ENCODE measurements around the gene THEM5.

Gene THEM5

DNA sequence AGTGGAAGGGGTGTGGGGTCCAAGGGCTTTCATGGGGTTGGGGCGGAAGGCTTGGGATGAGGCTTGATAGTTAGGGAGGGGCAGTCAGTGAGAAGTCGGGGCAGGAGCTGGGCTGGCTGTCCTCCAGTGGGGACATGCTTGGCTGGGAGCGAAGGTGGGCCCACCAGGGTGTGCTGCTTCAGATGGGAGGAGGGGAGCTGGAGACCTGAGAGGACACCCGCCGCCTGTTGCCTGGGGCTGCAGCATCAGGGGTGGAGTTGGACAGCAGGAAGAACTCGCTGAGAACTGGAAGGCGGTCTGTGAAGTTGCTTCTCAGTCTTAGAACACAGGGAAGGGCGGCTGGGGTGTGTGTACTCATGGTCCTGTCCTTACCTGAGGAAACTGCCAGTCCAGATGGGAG lies 1.6 kb downstream of the THEM5 start:
- TF ChIP-seq GLIS3 (CRISPR knock-in tag; IDR thresholded peaks at IDR 0.05) (no peak), BACH2 (CRISPR knock-in tag; IDR thresholded peaks at IDR 0.05; ENCODE audit: borderline replicate concordance) (no peak), ZC3H10 (CRISPR knock-in tag; IDR thresholded peaks at IDR 0.05) (no peak), ISL1 (CRISPR knock-in tag; IDR thresholded peaks at IDR 0.05) (no peak), ARNTL (CRISPR knock-in tag; IDR thresholded peaks at IDR 0.05; ENCODE audit: borderline replicate concordance, low read depth) (no peak), PPARA (CRISPR knock-in tag; IDR thresholded peaks at IDR 0.05; ENCODE audit: borderline replicate concordance) (no peak), ESRRG (CRISPR knock-in tag; IDR thresholded peaks at IDR 0.05) (no peak)
- TF ChIP-seq, protein P1, sequence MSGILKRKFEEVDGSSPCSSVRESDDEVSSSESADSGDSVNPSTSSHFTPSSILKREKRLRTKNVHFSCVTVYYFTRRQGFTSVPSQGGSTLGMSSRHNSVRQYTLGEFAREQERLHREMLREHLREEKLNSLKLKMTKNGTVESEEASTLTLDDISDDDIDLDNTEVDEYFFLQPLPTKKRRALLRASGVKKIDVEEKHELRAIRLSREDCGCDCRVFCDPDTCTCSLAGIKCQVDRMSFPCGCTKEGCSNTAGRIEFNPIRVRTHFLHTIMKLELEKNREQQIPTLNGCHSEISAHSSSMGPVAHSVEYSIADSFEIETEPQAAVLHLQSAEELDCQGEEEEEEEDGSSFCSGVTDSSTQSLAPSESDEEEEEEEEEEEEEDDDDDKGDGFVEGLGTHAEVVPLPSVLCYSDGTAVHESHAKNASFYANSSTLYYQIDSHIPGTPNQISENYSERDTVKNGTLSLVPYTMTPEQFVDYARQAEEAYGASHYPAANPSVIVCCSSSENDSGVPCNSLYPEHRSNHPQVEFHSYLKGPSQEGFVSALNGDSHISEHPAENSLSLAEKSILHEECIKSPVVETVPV (CRISPR knock-in tag; IDR thresholded peaks at IDR 0.05) = no peak
- TF ChIP-seq, protein P2, sequence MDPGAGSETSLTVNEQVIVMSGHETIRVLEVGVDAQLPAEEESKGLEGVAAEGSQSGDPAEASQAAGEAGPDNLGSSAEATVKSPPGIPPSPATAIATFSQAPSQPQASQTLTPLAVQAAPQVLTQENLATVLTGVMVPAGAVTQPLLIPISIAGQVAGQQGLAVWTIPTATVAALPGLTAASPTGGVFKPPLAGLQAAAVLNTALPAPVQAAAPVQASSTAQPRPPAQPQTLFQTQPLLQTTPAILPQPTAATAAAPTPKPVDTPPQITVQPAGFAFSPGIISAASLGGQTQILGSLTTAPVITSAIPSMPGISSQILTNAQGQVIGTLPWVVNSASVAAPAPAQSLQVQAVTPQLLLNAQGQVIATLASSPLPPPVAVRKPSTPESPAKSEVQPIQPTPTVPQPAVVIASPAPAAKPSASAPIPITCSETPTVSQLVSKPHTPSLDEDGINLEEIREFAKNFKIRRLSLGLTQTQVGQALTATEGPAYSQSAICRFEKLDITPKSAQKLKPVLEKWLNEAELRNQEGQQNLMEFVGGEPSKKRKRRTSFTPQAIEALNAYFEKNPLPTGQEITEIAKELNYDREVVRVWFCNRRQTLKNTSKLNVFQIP (CRISPR knock-in tag; IDR thresholded peaks at IDR 0.05; ENCODE audit: borderline replicate concordance, low read depth) = no peak
- ATAC-seq = no peak

- ATAC-seq = no peak
- TF ChIP-seq, protein P1 (CRISPR knock-in tag; IDR thresholded peaks at IDR 0.05) = no peak
- TF ChIP-seq, protein P3, sequence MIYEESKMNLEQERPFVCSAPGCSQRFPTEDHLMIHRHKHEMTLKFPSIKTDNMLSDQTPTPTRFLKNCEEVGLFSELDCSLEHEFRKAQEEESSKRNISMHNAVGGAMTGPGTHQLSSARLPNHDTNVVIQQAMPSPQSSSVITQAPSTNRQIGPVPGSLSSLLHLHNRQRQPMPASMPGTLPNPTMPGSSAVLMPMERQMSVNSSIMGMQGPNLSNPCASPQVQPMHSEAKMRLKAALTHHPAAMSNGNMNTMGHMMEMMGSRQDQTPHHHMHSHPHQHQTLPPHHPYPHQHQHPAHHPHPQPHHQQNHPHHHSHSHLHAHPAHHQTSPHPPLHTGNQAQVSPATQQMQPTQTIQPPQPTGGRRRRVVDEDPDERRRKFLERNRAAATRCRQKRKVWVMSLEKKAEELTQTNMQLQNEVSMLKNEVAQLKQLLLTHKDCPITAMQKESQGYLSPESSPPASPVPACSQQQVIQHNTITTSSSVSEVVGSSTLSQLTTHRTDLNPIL (CRISPR knock-in tag; IDR thresholded peaks at IDR 0.05; ENCODE audit: low read depth) = no peak
- TF ChIP-seq ZNF8 (CRISPR knock-in tag; IDR thresholded peaks at IDR 0.05) = no peak
Measured at GRCh38 chr1:151849871-151850270, 3.6 kb downstream of the THEM5 start.

GRCh38 chr1:151849126-151849525 lies 4.4 kb downstream of the THEM5 start:
- no peak for TF ChIP-seq ZNF565 (CRISPR knock-in tag; conservative IDR thresholded peaks at IDR 0.05; ENCODE audit: low read depth)
- no peak for ATAC-seq

DNA sequence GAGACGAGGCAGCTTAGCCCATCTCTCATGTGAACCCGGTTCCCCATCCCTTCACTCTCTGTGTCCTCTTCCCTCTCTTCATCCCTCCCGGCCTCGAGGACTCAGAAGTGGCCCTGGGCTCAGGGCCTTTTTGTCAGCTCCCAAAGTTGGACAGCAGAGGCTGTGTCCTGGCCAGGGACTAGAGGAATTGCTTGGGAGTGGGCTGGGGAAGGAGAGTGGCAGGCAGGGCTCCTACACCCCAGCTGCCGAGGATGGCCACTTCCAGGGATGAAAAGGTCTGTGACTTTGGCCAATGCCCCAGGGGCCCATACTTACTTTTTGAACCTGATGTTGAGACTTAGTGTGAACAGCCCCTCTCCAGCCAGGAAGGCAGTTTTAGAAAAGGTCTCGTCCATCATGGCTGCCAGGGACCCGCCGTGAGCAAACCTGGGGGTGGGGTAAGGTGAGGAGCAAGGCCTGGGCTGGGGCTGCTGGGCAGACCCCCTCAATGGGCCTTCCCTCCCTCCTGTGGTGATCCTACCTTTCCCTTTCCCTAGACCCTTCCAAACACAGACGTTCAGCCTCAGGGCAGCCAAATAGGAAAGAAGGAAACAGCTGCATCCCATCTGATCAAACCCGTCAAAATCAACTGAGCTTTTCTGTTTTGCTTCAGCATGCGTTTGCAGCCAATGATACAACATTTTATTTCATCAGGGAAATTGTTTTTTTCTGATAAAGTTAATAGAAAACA lies 5.5 kb downstream of the THEM5 start:
- peak; percentile 22; the same call in 2 of the 3 replicates for ATAC-seq
- TF ChIP-seq ZNF565 (CRISPR knock-in tag; conservative IDR thresholded peaks at IDR 0.05; ENCODE audit: low read depth) (no peak), TCF4 (CRISPR knock-in tag; IDR thresholded peaks at IDR 0.05; ENCODE audit: borderline replicate concordance) (peak; percentile 57; the same call in 1 of the 2 replicates)

GRCh38 chr1:151846686-151847237 lies 6.8 kb downstream of the THEM5 start:
- ATAC-seq = no peak
- no peak for TF ChIP-seq SNAI2 (CRISPR knock-in tag; IDR thresholded peaks at IDR 0.05)
- no peak for TF ChIP-seq ZNF8 (CRISPR knock-in tag; IDR thresholded peaks at IDR 0.05)
- TF ChIP-seq, protein P4, sequence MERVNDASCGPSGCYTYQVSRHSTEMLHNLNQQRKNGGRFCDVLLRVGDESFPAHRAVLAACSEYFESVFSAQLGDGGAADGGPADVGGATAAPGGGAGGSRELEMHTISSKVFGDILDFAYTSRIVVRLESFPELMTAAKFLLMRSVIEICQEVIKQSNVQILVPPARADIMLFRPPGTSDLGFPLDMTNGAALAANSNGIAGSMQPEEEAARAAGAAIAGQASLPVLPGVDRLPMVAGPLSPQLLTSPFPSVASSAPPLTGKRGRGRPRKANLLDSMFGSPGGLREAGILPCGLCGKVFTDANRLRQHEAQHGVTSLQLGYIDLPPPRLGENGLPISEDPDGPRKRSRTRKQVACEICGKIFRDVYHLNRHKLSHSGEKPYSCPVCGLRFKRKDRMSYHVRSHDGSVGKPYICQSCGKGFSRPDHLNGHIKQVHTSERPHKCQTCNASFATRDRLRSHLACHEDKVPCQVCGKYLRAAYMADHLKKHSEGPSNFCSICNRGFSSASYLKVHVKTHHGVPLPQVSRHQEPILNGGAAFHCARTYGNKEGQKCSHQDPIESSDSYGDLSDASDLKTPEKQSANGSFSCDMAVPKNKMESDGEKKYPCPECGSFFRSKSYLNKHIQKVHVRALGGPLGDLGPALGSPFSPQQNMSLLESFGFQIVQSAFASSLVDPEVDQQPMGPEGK (CRISPR knock-in tag; IDR thresholded peaks at IDR 0.05; ENCODE audit: borderline replicate concordance) = no peak
- TF ChIP-seq OSR1 (CRISPR knock-in tag; IDR thresholded peaks at IDR 0.05) = no peak
- TF ChIP-seq ZC3H10 (CRISPR knock-in tag; IDR thresholded peaks at IDR 0.05) = no peak
- no peak for TF ChIP-seq ISL1 (CRISPR knock-in tag; IDR thresholded peaks at IDR 0.05)
- no peak for TF ChIP-seq ZFP30 (CRISPR knock-in tag; IDR thresholded peaks at IDR 0.05)
- TF ChIP-seq ESRRG (CRISPR knock-in tag; IDR thresholded peaks at IDR 0.05) = no peak
- no peak for TF ChIP-seq ZFP3 (CRISPR knock-in tag; IDR thresholded peaks at IDR 0.05)
- TF ChIP-seq, protein P1 (CRISPR knock-in tag; IDR thresholded peaks at IDR 0.05) = no peak
- no peak for TF ChIP-seq CSDC2 (CRISPR knock-in tag; IDR thresholded peaks at IDR 0.05)
- no peak for TF ChIP-seq PPARA (CRISPR knock-in tag; IDR thresholded peaks at IDR 0.05; ENCODE audit: borderline replicate concordance)
- no peak for TF ChIP-seq ARNTL (CRISPR knock-in tag; IDR thresholded peaks at IDR 0.05; ENCODE audit: borderline replicate concordance, low read depth)
- TF ChIP-seq, protein P3 (CRISPR knock-in tag; IDR thresholded peaks at IDR 0.05; ENCODE audit: low read depth) = no peak
